Adrenal gland (tissue), 5 donors: ENCODE results near the gene DNAH6.

Experiments
- CTCF ChIP-seq, 6 experiments: fragments of 450-650 bp in 4 of 6; fragments of 200-600 bp in 2 of 6; sonication (generic) in 1 of 6; IDR thresholded peaks; 1 replicate in 5 of 6; 2 replicates in 1 of 6; pipeline versions ENCODE4 v1.5.1 to v1.8.0; 2016 to 2021; ENCODE audit warnings: antibody characterized with exemption in 6 of 6, mild to moderate bottlenecking in 2 of 6, moderate library complexity in 1 of 6
- POLR2A ChIP-seq, 2 donors: fragments of 450-650 bp; IDR thresholded peaks; one replicate each; pipeline ENCODE4 v1.6.1; 2017; ENCODE audit warnings: antibody characterized with exemption in 2 of 2, mild to moderate bottlenecking in 2 of 2, moderate library complexity in 1 of 2
- donor health status: DM: no; HTN: no; CAD: no.

- TF ChIP-seq CTCF (IDR thresholded peaks at IDR 0.05) (no peak), POLR2A (IDR thresholded peaks at IDR 0.05) (no peak)
These were observed 329.9 kb downstream of the DNAH6 start for GRCh38 chr2:84846041-84846663.
